ENCODE measurements around the gene EPPIN. TPM values are rescaled to one million over a fixed set of nuclear protein-coding genes. Genes with fewer than 3 reads are reported as not detected.
"Not testable (repeated sequence)": the region's sequence is repeated elsewhere in the genome, so short reads cannot be mapped to it uniquely, and the experiment has no call there.

EPPIN gene
- total and polyA plus RNA-seq, 10 of the 15 experiments (the other 5 are each of a cell fraction or from before 2014, with no cell fraction given): not detected

DNA sequence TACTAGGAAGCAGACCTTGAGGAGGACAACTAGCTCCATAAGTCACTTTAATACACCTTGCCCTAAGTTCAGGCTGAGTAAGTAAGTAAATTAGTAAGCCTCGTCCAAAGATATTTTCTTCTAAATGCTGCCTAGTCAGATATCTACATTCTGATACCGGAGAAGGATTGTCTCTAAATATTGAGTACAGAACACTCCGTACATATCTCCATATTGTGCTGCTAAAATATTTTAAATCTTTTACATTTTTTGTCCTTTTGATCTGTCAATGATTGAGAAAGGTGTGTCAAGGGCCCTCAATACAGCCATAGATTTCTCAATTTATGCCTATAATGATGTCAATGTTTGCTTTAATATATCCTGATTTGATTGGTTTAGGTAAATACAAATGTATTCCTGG lies 28.7 kb upstream of the EPPIN start (continued):
- TF ChIP-seq MXI1 (IDR thresholded peaks at IDR 0.05; ENCODE audit: low read depth, low read length) (no peak), TCF3 (IDR thresholded peaks at IDR 0.05; ENCODE audit: borderline replicate concordance, insufficient read depth, low read depth, low read length) (no peak), POLR2AphosphoS5 (IDR thresholded peaks at IDR 0.05; ENCODE audit: low read length) (no peak), NFXL1 (IDR thresholded peaks at IDR 0.05; ENCODE audit: borderline replicate concordance) (no peak)
- TF ChIP-seq, protein P1, sequence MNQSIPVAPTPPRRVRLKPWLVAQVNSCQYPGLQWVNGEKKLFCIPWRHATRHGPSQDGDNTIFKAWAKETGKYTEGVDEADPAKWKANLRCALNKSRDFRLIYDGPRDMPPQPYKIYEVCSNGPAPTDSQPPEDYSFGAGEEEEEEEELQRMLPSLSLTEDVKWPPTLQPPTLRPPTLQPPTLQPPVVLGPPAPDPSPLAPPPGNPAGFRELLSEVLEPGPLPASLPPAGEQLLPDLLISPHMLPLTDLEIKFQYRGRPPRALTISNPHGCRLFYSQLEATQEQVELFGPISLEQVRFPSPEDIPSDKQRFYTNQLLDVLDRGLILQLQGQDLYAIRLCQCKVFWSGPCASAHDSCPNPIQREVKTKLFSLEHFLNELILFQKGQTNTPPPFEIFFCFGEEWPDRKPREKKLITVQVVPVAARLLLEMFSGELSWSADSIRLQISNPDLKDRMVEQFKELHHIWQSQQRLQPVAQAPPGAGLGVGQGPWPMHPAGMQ (IDR thresholded peaks at IDR 0.05; ENCODE audit: borderline replicate concordance): no peak

DNA sequence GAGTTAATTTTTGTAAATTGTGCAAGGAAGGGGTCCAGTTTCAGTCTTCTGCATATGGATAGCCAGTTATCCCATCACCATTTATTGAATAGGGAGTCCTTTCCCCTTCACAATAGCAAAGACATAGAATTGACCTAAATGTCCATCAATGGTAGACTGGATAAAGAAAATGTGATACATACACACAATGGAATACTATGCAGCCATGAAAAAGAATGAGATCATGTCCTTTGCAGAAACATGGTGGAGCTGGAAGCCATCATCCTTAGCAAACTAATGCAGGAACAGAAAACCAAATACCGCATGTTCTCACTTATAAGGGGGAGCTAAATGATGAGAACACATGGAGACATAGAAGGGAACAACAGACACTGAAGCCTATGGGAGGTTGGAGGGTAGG lies 22.4 kb upstream of the EPPIN start:
- H2AFZ ChIP-seq (ENCODE audit: control insufficient read depth, low read depth, low read length); POLR2A ChIA-PET; RAD21 ChIA-PET (ENCODE audit: unreplicated experiment); ATAC-seq; H3K4me3 ChIP-seq; H3K4me2 ChIP-seq (ENCODE audit: control insufficient read depth, insufficient read depth); BruUV-seq (replicated peaks); H4K20me1 ChIP-seq (ENCODE audit: control insufficient read depth, insufficient read depth); H3K79me2 ChIP-seq (ENCODE audit: control insufficient read depth, insufficient read depth, low read length); H3K36me3 ChIP-seq (ENCODE audit: control insufficient read depth in 2 of 2, insufficient read depth in 2 of 2, low read length in 1 of 2); DNase-seq (ENCODE audit: low read depth, low spot score); SMC1A ChIA-PET (ENCODE audit: uncharacterized antibody, unreplicated experiment); FAIRE-seq; H3K9ac ChIP-seq (ENCODE audit: control insufficient read depth, insufficient read depth, low read length); H3K27ac ChIP-seq (ENCODE audit: control insufficient read depth, insufficient read depth); H3K4me1 ChIP-seq (ENCODE audit: control insufficient read depth, insufficient read depth, low read length); intact Hi-C loops (cut with micrococcal nuclease; ENCODE audit: unreplicated experiment); H3K27me3 ChIP-seq (replicated peaks in 1 of 2; ENCODE audit: control insufficient read depth in 2 of 2, insufficient read depth in 2 of 2, low read length in 1 of 2); H3K9me3 ChIP-seq (replicated peaks; ENCODE audit: control insufficient read depth, insufficient read depth, low read length); in situ Hi-C loops (cut with MboI): not testable (repeated sequence)
- WGBS (ENCODE audit: insufficient coverage, insufficient replicate concordance, low lambda C conversion rate, missing lambda C conversion rate): 0% methylated on average over 1 of the region's 1 CpG
- CTCF ChIA-PET: interaction anchor here (1.5 kb wide), 1 partner anchor 9 kb away, joined by 3 read pairs; no protein-coding TSS in a partner anchor

Data from GM12878 (cell line).